Activated CD8-positive, alpha-beta memory T cell treated with anti-CD3 and anti-CD28 coated beads for 48 hours (primary cell): Measurements from ENCODE around the gene VEZF1.

Experiments
- DNase-seq, 3 experiments: peaks; one replicate each; pipeline ENCODE4 v3.0.0-alpha.2; 2020; ENCODE audit warnings: low read depth in 2 of 3, low spot score in 2 of 3

Gene VEZF1

GRCh38 chr17:57931488-57932137, 56.4 kb downstream of the VEZF1 start:
- DNase-seq, result no peak

GRCh38 chr17:57930239-57930638, 57.8 kb downstream of the VEZF1 start:
- no peak for DNase-seq

DNA sequence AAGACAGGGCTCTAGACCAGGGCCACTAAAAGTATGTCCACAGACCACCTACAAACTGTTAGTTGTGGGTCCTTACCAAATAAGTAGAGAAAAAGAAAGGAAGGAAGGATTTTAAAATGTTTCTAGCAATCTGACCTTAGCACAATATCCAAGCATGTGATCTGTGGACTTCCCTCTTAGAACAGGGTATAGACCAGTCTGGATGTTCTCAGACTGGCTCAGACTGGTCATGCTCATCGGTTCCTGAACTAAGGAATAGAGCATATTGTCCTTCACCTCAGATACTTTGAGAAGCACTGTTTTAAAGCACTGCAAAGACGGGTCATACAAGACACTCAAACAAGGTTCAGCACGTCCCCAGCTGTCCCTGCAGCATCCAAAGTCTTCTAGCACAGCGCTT, 58.7 kb downstream of the VEZF1 start:
- no peak for DNase-seq

GRCh38 chr17:57928928-57929327, 59.1 kb downstream of the VEZF1 start:
- no peak for DNase-seq

DNA sequence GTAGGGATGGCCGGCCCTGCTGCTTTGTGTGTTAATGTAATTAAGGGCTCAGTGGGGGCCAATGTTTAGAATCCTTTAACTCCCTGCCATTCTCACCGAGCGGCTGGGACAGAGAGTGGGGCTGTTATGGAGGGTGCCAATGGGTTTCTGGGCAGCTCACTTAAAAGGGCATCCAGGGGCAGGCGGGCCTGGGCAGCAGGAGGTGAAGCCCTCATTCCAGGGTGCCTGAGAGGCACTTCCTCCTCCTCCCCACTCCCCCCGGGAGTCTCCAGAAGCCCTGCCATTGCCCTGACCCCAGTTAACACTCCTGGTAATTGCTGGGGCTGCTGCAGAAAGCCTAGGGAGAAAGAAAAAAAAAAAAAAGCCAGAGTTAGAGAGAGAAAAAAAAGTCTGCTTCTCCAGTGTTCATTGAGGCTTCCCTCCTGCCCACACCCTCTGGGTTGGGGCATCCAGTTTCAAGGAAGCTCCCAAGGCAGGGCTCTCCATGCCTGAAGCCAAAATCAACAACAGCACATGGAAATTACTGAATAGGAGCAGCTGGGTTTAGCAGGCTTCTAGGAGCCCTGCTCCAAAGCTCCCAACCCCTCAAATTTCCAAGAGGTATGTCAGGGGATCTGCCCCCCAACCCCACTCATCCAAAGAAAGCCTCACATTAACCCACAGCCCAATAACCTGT, 60.9 kb downstream of the VEZF1 start:
- DNase-seq, result no peak

GRCh38 chr17:57926723-57927047, 61.4 kb downstream of the VEZF1 start:
- no peak for DNase-seq

DNA sequence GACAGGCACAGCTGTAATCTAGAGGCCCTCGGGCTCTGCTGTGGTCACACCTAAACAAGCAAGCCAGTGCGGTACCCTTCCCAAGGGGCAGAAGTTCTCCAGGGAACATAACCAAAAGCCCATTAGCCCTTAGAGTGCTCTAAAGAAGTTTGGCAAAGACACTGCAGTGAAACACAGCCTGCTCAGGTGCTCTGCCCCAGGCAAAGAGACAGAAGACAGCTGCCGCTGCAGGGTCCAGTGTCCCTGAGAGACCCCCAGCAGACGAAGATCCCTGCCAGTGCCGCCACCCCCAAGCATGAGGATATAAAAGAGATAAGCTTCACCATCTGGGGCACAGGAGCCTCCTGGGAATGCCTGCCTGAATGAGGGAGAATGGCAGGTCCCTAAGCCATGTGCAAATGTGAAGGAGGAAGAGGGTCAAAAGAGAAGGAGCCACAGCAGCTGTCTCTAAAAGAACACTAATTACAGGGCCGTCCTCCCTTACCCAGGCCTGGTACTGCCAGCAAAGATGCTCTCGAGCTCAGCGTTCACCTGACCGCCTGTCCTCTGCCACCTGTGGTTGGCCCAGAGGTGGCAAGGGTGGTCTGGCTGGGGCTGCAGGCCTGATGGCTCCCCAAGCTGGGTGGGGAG, 62.6 kb downstream of the VEZF1 start:
- no peak for DNase-seq

- DNase-seq, result no peak
Observed at GRCh38 chr17:57924677-57925076, 63.4 kb downstream of the VEZF1 start.
